GM12873 (cell line): Measurements from ENCODE around the gene CLMN.

Source experiments
- CTCF ChIP-seq: IDR thresholded peaks from 2 replicates; pipeline ENCODE4 v1.5.1; 2012; ENCODE audit warnings: low read depth, mild to moderate bottlenecking, moderate library complexity, low read length, control low read depth; ENCODE audit not compliant: insufficient read depth; ENCODE audit errors: missing control alignments

Gene CLMN

GRCh38 chr14:95156161-95157047 is 163.3 kb downstream of the CLMN start:
- no peak for TF ChIP-seq CTCF

GRCh38 chr14:95155045-95155444 is 164.7 kb downstream of the CLMN start:
- no peak for TF ChIP-seq CTCF

- no peak for TF ChIP-seq CTCF
These were observed 165.8 kb downstream of the CLMN start for GRCh38 chr14:95153866-95154265.

GRCh38 chr14:95151561-95151960 is 168.1 kb downstream of the CLMN start:
- no peak for TF ChIP-seq CTCF

GRCh38 chr14:95150910-95151309 is 168.8 kb downstream of the CLMN start:
- no peak for TF ChIP-seq CTCF

- TF ChIP-seq CTCF: no peak
These were observed 170.3 kb downstream of the CLMN start for GRCh38 chr14:95149441-95149840.

- TF ChIP-seq CTCF: no peak
These were observed 172.1 kb downstream of the CLMN start for GRCh38 chr14:95147597-95147996.
